Parathyroid adenoma (tissue), 2 donors: ENCODE results near the gene LLGL2.
A peak's percentile ranks its signal among the peaks of the same experiment; 100 is the strongest.

Source experiments
- H2AFZ ChIP-seq: fragments of 300-600 bp; sonication (generic); one replicate; pipeline ENCODE4 v1.7.0; 2017; ENCODE audit warnings: antibody characterized with exemption, mild to moderate bottlenecking
- H3K27ac ChIP-seq: fragments of 300-600 bp; sonication (generic); one replicate; pipeline ENCODE4 v1.7.0; 2017
- H3K27me3 ChIP-seq: fragments of 300-600 bp; sonication (generic); one replicate; pipeline ENCODE4 v1.7.0; 2017; ENCODE audit warnings: low read length; ENCODE audit not compliant: control insufficient read depth, insufficient read depth
- H3K36me3 ChIP-seq: fragments of 300-600 bp; sonication (generic); one replicate; pipeline ENCODE4 v1.7.0; 2017; ENCODE audit warnings: low read length; ENCODE audit not compliant: control insufficient read depth, insufficient read depth
- H3K4me1 ChIP-seq: fragments of 300-600 bp; sonication (generic); one replicate; pipeline ENCODE4 v1.7.0; 2017; ENCODE audit warnings: control low read depth
- H3K4me2 ChIP-seq: fragments of 300-600 bp; sonication (generic); one replicate; pipeline ENCODE4 v1.7.0; 2017; ENCODE audit warnings: low read length
- H3K4me3 ChIP-seq: fragments of 300-600 bp; sonication (generic); one replicate; pipeline ENCODE4 v1.7.0; 2017; ENCODE audit warnings: low read depth, low read length
- H3K79me2 ChIP-seq: fragments of 300-600 bp; sonication (generic); one replicate; pipeline ENCODE4 v1.7.0; 2017; ENCODE audit warnings: control low read depth
- H3K9ac ChIP-seq: fragments of 300-600 bp; sonication (generic); one replicate; pipeline ENCODE4 v1.7.0; 2017; ENCODE audit warnings: mild to moderate bottlenecking
- H3K9me3 ChIP-seq: fragments of 300-600 bp; sonication (generic); one replicate; pipeline ENCODE4 v1.7.0; 2017; ENCODE audit warnings: low read length; ENCODE audit not compliant: control insufficient read depth
- CTCF ChIP-seq: fragments of 300-600 bp; sonication (generic); IDR thresholded peaks from one replicate; pipeline ENCODE4 v1.7.0; 2017; ENCODE audit warnings: antibody characterized with exemption, mild to moderate bottlenecking
- donor health status: primary hyperparathyroidism.

The LLGL2 gene

DNA sequence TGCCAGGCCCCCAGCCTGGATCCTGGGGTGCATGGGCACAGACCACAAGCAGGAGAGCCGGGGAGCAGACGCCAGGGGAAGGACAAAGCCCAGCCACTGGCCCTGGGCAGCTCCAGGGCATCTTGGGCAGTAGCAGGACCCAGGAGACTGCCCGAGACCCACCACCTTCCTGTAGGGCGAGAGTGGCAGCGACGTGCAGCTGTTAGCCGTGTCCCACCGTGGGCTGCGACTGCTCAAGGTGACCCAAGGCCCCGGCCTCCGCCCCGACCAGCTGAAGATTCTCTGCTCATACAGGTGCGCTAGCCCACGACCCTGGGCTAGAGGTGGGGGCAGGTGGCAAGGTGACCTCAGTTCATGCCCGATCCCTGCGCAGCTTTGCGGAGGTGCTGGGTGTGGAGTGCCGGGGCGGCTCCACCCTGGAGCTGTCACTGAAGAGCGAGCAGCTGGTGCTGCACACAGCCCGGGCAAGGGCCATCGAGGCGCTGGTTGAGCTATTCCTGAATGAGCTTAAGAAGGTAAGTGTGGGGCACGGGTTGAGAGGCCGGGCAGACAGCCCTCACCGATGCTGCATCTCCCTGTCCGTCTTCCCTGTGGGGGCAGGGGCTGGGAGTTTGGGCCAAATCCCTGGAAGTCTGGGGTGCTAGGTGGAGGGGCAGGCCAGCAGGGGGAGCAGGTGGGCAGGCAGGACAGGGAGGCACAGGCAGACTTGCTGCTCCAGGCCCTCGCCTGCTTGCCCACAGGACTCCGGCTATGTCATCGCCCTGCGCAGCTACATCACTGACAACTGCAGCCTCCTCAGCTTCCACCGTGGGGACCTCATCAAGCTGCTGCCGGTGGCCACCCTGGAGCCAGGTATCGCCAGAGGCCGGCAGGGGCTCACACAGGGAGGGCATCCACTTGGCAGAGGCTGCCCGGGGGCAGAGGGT lies 94.3 kb downstream of the LLGL2 start:
- peak; percentile 30 for TF ChIP-seq CTCF
- Histone ChIP-seq H3K36me3 (no peaks in the 10 kb centered on the region), H3K79me2 (no peaks in the 10 kb centered on the region), H3K9me3 (no peaks in the 10 kb centered on the region), H3K27ac (no peak overlapping the region), H3K4me1 (peaks cover 2% of the 10 kb centered on the region), H3K9ac (no peak overlapping the region), H3K27me3 (no peaks in the 10 kb centered on the region), H3K4me3 (no peak overlapping the region), H3K4me2 (no peak overlapping the region), H2AFZ (no peak overlapping the region)

- no peaks in the 10 kb centered on the region for H3K27me3 ChIP-seq
- H2AFZ ChIP-seq = no peak overlapping the region
- no peaks in the 10 kb centered on the region for H3K9me3 ChIP-seq
- H3K27ac ChIP-seq = no peak overlapping the region
- H3K36me3 ChIP-seq = no peaks in the 10 kb centered on the region
- H3K79me2 ChIP-seq = peaks cover 2% of the 10 kb centered on the region
- no peak overlapping the region for H3K4me3 ChIP-seq
- no peak overlapping the region for H3K4me2 ChIP-seq
- TF ChIP-seq CTCF = no peak
- peaks cover 2% of the 10 kb centered on the region for H3K4me1 ChIP-seq
- no peak overlapping the region for H3K9ac ChIP-seq
These were observed 96.0 kb downstream of the LLGL2 start for GRCh38 chr17:75621489-75621888.

GRCh38 chr17:75622076-75622475 lies 96.6 kb downstream of the LLGL2 start:
- H3K36me3 ChIP-seq = no peaks in the 10 kb centered on the region

GRCh38 chr17:75622771-75623273 lies 97.3 kb downstream of the LLGL2 start:
- Histone ChIP-seq H2AFZ (no peak overlapping the region), H3K4me1 (peaks cover 2% of the 10 kb centered on the region), H3K79me2 (peaks cover 2% of the 10 kb centered on the region), H3K9me3 (no peaks in the 10 kb centered on the region), H3K27me3 (no peaks in the 10 kb centered on the region), H3K4me3 (no peak overlapping the region), H3K4me2 (no peak overlapping the region), H3K9ac (no peak overlapping the region), H3K27ac (no peak overlapping the region), H3K36me3 (no peaks in the 10 kb centered on the region)
- TF ChIP-seq CTCF = no peak

More at GRCh38 chr17:75622076-75622475, 96.6 kb downstream of the LLGL2 start:
- Histone ChIP-seq H3K79me2 (peaks cover 2% of the 10 kb centered on the region), H3K9ac (no peak overlapping the region), H3K27ac (no peak overlapping the region), H3K9me3 (no peaks in the 10 kb centered on the region), H2AFZ (no peak overlapping the region), H3K4me2 (no peak overlapping the region), H3K4me1 (peaks cover 2% of the 10 kb centered on the region), H3K27me3 (no peaks in the 10 kb centered on the region), H3K4me3 (no peak overlapping the region)
- no peak for TF ChIP-seq CTCF
